AG04449 (cell line): ENCODE data around the gene HAAO.

Experiments
- CTCF ChIA-PET: fragments of 350-600 bp; formaldehyde crosslinking; extraction: SDS; loops from one replicate; lab custom pipeline; 2021; ENCODE audit warnings: antibody characterized with exemption; lab: Yijun Ruan, JAX
- POLR2A ChIA-PET: fragments of 400-600, 350-600 bp; formaldehyde crosslinking; extraction: SDS; loops from one replicate; lab custom pipeline; 2020; ENCODE audit warnings: antibody characterized with exemption, inconsistent platforms; lab: Yijun Ruan, JAX
- DNase-seq: peaks from one replicate; pipeline ENCODE4 v3.0.0-alpha.2; 2010; ENCODE audit warnings: low read depth, low spot score
- H3K4me3 ChIP-seq: 2 replicates; pipeline ENCODE4 v1.5.1; 2011; ENCODE audit warnings: low read depth, mild to moderate bottlenecking, control low read depth, low read length
- TF ChIP-seq, protein P1 (sequence below): IDR thresholded peaks from one replicate; pipeline ENCODE4 v1.5.1; 2011; ENCODE audit warnings: mild to moderate bottlenecking, moderate library complexity, low read length, control low read depth, inconsistent platforms; ENCODE audit not compliant: insufficient read depth; ENCODE audit errors: missing control alignments

The HAAO gene

DNA sequence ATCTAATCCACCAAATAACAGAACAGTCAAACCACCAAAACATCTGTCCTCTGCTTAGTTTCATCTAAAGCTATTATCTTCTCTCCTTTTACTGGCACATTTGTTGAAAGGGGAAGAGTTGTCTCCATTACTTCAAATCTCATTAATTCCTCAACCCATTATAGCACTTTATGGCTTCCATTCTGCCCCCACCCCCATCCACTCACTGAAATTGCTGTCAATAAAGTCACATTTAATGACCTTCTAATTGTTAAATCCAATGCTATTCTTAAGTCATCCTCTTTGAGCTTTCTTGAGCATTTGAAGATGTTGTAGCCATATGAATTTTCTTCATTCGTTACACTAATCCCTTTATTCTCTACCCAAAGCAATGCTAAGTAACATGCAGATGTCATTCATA is 33.6 kb downstream of the HAAO start:
- POLR2A ChIA-PET = no interaction called here
- CTCF ChIA-PET = interaction anchor here (1.2 to 1.9 kb wide), 2 partner anchors 11 to 16 kb away, joined by 4 to 5 read pairs; no protein-coding TSS in a partner anchor
- H3K4me3 ChIP-seq = no peak overlapping the region
- no peak for DNase-seq
- TF ChIP-seq, protein P1, sequence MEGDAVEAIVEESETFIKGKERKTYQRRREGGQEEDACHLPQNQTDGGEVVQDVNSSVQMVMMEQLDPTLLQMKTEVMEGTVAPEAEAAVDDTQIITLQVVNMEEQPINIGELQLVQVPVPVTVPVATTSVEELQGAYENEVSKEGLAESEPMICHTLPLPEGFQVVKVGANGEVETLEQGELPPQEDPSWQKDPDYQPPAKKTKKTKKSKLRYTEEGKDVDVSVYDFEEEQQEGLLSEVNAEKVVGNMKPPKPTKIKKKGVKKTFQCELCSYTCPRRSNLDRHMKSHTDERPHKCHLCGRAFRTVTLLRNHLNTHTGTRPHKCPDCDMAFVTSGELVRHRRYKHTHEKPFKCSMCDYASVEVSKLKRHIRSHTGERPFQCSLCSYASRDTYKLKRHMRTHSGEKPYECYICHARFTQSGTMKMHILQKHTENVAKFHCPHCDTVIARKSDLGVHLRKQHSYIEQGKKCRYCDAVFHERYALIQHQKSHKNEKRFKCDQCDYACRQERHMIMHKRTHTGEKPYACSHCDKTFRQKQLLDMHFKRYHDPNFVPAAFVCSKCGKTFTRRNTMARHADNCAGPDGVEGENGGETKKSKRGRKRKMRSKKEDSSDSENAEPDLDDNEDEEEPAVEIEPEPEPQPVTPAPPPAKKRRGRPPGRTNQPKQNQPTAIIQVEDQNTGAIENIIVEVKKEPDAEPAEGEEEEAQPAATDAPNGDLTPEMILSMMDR = no peak

DNA sequence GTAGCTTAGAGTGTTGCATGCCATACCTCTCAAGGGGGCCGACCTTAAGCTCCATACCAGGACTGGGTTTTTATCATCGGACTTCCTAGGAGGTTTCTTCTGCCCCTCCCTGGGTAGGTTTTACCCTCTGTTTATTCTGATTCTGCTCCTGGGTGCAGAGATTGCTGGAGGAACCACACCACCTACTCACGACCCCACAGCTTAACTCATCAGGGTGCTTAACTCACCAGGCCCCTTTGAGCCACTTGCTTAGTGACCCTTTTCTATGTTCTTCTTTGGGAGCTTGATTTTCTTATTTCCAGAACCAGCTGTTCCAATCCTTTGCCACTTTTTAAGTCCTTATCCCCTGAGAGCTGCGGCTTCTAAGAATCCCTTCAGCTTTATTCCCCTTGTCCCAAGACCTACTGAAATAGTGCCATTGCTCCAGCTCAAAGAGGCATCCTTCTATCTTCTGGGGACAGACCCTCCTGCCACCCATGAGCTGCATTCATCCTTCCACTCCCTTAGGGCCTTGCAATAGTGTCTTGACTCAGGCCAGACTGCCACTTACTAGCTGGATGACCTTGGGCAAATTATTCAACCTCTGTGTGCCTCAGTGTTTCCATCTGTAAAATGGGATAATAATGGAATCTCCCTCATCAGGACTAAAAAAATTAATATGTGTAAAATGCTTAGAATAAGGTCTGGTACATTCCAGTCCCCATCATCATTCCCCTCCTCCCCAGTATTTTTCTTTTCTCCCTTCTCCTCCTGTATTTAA is 34.2 kb downstream of the HAAO start:
- no peak overlapping the region for H3K4me3 ChIP-seq
- TF ChIP-seq, protein P1 = no peak
- CTCF ChIA-PET = interaction anchor here (1.2 to 1.9 kb wide), 2 partner anchors 12 to 16 kb away, joined by 4 to 5 read pairs; no protein-coding TSS in a partner anchor
- POLR2A ChIA-PET = no interaction called here
- DNase-seq = no peak

DNA sequence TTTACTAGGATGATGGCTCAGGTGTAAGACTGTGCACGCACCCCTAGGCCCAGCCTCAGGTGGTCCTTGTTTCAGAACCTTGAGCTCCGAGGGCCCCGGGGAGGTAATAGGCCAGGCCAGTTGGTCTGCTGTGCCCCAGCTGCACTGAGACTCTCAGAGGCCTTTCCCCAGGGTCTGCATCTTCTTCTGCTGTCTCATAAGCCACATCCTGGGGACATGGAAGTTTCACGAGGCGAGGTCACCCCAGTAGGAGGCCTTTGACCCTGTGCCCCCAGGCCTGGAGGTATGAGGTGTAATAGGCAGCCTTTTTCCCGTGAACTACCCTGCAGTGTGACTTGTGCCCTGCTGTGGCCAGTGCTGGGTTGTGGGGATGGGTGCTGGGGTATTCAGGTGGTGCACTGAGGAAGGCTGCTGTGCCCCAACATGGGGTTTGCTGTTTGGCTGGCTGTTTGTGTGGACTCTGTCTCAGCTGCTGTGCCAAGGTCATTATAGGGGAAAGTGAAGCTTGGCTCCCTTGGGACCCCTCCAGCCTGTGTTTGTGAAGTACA is 35.3 kb downstream of the HAAO start:
- TF ChIP-seq, protein P1 = no peak
- CTCF ChIA-PET = interaction anchor here (0.8 kb wide), 1 partner anchor 42 kb away, joined by 4 read pairs; no protein-coding TSS in a partner anchor
- DNase-seq = no peak
- POLR2A ChIA-PET = no interaction called here
- H3K4me3 ChIP-seq = no peak overlapping the region

DNA sequence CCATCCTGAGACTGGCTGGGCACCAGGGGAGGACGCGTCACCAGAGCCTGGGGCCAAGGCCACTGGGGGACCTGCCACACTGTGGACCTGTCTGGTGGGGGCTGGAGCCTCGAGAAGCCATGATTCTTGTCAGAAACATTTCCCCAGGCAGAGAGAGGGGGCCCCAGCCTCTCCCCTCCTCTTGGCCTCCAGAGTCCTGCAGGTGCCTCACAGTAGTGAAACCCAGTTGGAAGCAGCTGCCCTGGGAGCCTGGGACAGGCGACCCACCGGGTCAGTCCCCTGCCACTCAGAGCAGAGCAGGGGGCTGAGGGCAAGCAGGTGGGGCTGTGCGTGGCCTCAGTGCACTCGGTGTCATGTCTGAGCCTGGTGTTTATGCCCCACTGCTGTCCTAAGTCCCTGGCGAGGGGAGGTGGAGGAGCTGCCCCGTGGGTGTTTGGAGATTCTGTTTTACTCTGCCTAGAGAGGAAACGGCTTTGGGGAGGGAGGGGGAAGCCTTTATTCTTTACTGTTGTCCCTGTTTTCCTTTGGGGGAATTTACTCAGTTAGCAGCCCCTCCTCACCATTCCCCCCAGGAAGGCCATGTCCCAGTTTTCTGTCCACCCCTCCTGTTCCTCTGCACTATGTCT is 36.1 kb downstream of the HAAO start:
- CTCF ChIA-PET = interaction anchor here (0.8 to 1.4 kb wide), 2 partner anchors 14 to 41 kb away, joined by 4 to 5 read pairs; no protein-coding TSS in a partner anchor
- POLR2A ChIA-PET = no interaction called here
- H3K4me3 ChIP-seq = no peak overlapping the region
- DNase-seq = no peak
- TF ChIP-seq, protein P1 = no peak

DNA sequence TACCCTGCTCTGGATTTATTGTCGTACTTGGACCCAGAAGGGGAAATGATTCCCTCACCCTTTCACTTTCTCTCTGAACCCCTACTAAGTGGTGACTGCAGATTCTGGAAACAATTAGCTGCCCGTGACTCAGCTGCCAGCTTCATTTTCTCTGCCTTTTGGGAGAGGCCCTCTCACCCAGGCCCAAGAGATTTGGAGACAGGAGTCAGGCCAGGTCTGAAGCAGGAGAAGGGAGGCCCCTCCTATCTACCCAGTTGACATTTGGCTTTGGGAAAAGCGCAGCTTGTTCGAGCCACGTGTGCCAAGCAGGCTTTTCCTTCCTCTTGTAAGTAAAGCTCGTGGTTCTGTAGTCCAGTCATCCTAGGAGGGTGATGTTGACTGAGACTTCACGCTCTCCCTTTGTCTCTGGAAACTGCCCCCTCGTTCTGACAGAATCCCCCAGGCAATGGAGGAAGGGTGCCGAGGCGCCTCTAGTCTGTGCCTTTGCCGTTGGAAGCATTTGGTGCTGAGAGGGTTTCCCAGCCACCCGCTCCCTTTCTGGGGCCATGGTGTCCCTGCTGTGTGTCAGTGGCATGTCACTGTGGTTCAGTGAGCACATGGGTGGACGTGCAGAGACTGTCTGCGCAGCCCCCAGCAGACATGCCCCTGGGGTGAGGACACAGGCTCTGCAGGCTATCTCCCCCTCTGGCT is 37.0 kb downstream of the HAAO start:
- ChIA-PET POLR2A (no interaction called here), CTCF (interaction anchor here (1.4 kb wide), 1 partner anchor 13 kb away, joined by 5 read pairs; no protein-coding TSS in a partner anchor)
- DNase-seq = no peak
- TF ChIP-seq, protein P1 = no peak
- no peak overlapping the region for H3K4me3 ChIP-seq

DNA sequence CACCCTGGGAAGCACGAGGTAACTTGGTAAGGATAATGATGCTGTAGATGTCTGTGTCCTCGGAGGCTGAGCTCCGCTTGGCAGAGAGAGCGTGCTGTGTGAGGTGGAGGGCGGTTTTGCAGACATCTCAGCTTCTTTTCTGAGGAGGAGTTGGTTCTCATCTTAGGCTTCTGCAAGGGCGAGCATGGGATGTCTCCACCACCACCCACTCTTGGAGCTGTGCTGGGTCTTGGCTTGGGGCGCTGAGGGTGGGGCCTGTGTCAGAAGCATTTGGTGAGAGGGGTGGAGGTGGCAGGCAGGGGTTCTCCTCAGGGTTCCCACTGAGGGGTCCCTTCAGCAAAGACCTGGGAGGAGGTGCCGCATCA is 37.6 kb downstream of the HAAO start:
- ChIA-PET CTCF (no interaction called here), POLR2A (no interaction called here)
- DNase-seq = no peak
- no peak overlapping the region for H3K4me3 ChIP-seq
- TF ChIP-seq, protein P1 = no peak
